IMR-90 (cell line): ENCODE data around the gene ID2. TPM values are rescaled to one million over a fixed set of nuclear protein-coding genes. Genes with fewer than 3 reads are reported as not detected.

ENCODE experiments used
- ATAC-seq: fragments of 200-7000 bp; cut with Tn5 transposase; 2 replicates; pipeline ENCODE4 v1.9.1; 2020; ENCODE audit warnings: low read depth, mild to moderate bottlenecking, moderate library complexity
- BruUV-seq: library from RNA; stranded (reverse); fragments of 400-500 nt; replicated peaks from 2 replicates; lab custom pipeline; 2021; lab: Mats Ljungman, UMichigan
- CTCF ChIA-PET: fragments of 300-600 bp; formaldehyde crosslinking; extraction: SDS; loops from one replicate; lab custom pipeline; 2021; ENCODE audit warnings: antibody characterized with exemption; lab: Yijun Ruan, JAX
- POLR2A ChIA-PET: fragments of 300-600 bp; sonication (Branson Sonifier 250); formaldehyde crosslinking; loops from one replicate; lab custom pipeline; 2022; ENCODE audit warnings: antibody characterized with exemption; ENCODE audit not compliant: unreplicated experiment; lab: Charles Lee
- DNase-seq: peaks from one replicate; pipeline ENCODE4 v3.0.0; 2013
- H2AFZ ChIP-seq: replicated peaks from 2 replicates; pipeline ENCODE3; 2013; ENCODE audit warnings: low read length, mild to moderate bottlenecking; ENCODE audit not compliant: poor library complexity
- H2AK5ac ChIP-seq: 2 replicates; pipeline ENCODE4 v1.6.1; 2013; ENCODE audit warnings: low read depth, low read length, inconsistent platforms
- H2AK9ac ChIP-seq: replicated peaks from 2 replicates; pipeline ENCODE3; 2013; ENCODE audit warnings: mild to moderate bottlenecking, low read depth, low read length, moderate library complexity; ENCODE audit not compliant: poor library complexity
- H2BK120ac ChIP-seq: 2 replicates; pipeline ENCODE4 v1.6.1; 2013; ENCODE audit warnings: low read depth, low read length, inconsistent platforms
- H2BK15ac ChIP-seq: 3 replicates; pipeline ENCODE4 v1.6.1; 2013; ENCODE audit warnings: low read depth, low read length, inconsistent platforms
- H2BK20ac ChIP-seq: 2 replicates; pipeline ENCODE4 v1.6.1; 2013; ENCODE audit warnings: low read depth, mild to moderate bottlenecking, inconsistent platforms, low read length, moderate library complexity
- H2BK5ac ChIP-seq: 2 replicates; pipeline ENCODE4 v1.6.1; 2013; ENCODE audit warnings: mild to moderate bottlenecking, low read depth, low read length, inconsistent platforms; ENCODE audit not compliant: poor library complexity, severe bottlenecking
- H3K14ac ChIP-seq: replicated peaks from 2 replicates; pipeline ENCODE4 v1.6.1; 2013; ENCODE audit warnings: low read depth, low read length, inconsistent platforms
- H3K18ac ChIP-seq: 2 replicates; pipeline ENCODE4 v1.6.1; 2013; ENCODE audit warnings: low read depth, low read length, control low read depth
- H3K23ac ChIP-seq: 2 replicates; pipeline ENCODE4 v1.6.1; 2013; ENCODE audit warnings: low read depth, low read length, inconsistent platforms
- H3K27ac ChIP-seq: 2 replicates; pipeline ENCODE4 v1.5.1; 2013; ENCODE audit warnings: mild to moderate bottlenecking, control low read depth, low read length; ENCODE audit not compliant: insufficient read depth
- H3K27me3 ChIP-seq: 2 replicates; pipeline ENCODE4 v1.6.1; 2013; ENCODE audit warnings: low read length; ENCODE audit not compliant: control insufficient read depth, insufficient read depth
- H3K36me3 ChIP-seq: 2 replicates; pipeline ENCODE4 v1.6.1; 2013; ENCODE audit warnings: low read length, mixed read lengths; ENCODE audit not compliant: control insufficient read depth, insufficient read depth
- H3K4ac ChIP-seq: 2 replicates; pipeline ENCODE4 v1.6.1; 2013; ENCODE audit warnings: low read depth, low read length, inconsistent platforms
- H3K4me1 ChIP-seq: 2 replicates; pipeline ENCODE4 v1.6.1; 2013; ENCODE audit warnings: low read length, mixed read lengths; ENCODE audit not compliant: control insufficient read depth, insufficient read depth
- H3K4me2 ChIP-seq: 2 replicates; pipeline ENCODE4 v1.6.1; 2013; ENCODE audit warnings: low read depth, mild to moderate bottlenecking, control low read depth, low read length, moderate library complexity
- H3K4me3 ChIP-seq: 2 replicates; pipeline ENCODE4 v1.5.1; 2013; ENCODE audit warnings: low read depth, mild to moderate bottlenecking, control low read depth, low read length, moderate library complexity; ENCODE audit not compliant: insufficient read depth
- H3K56ac ChIP-seq: 2 replicates; pipeline ENCODE4 v1.6.1; 2013; ENCODE audit warnings: low read length, inconsistent platforms; ENCODE audit not compliant: insufficient read depth; ENCODE audit errors: extremely low read depth
- H3K79me1 ChIP-seq, 2 experiments: 2 replicates each; pipeline ENCODE4 v1.6.1; 2013; ENCODE audit warnings: low read length in 2 of 2, inconsistent platforms in 1 of 2, low read depth in 1 of 2
- H3K9ac ChIP-seq: 2 replicates; pipeline ENCODE4 v1.6.1; 2013; ENCODE audit warnings: low read depth, low read length, control low read depth
- H3K9me1 ChIP-seq: 2 replicates; pipeline ENCODE4 v1.6.1; 2013; ENCODE audit warnings: low read length, inconsistent platforms; ENCODE audit not compliant: insufficient read depth
- H3K9me3 ChIP-seq: 2 replicates; pipeline ENCODE4 v1.6.1; 2013; ENCODE audit warnings: low read length; ENCODE audit not compliant: control insufficient read depth, insufficient read depth
- H4K20me1 ChIP-seq: 2 replicates; pipeline ENCODE4 v1.6.1; 2013; ENCODE audit warnings: low read length, inconsistent platforms; ENCODE audit not compliant: insufficient read depth
- H4K5ac ChIP-seq: 2 replicates; pipeline ENCODE4 v1.6.1; 2013; ENCODE audit warnings: mild to moderate bottlenecking, low read depth, low read length, control low read depth
- H4K8ac ChIP-seq, 2 experiments: 2 replicates each; pipeline ENCODE4 v1.6.1; 2013; ENCODE audit warnings: low read depth in 2 of 2, low read length in 2 of 2, control low read depth in 1 of 2, inconsistent platforms in 1 of 2
- H4K91ac ChIP-seq: 2 replicates; pipeline ENCODE4 v1.6.1; 2013; ENCODE audit warnings: low read depth, low read length, inconsistent platforms; ENCODE audit not compliant: insufficient read depth
- BHLHE40 ChIP-seq: fragments of 150-350 bp; IDR thresholded peaks from 2 replicates; pipeline ENCODE4 v1.6.1; 2016; ENCODE audit warnings: mild to moderate bottlenecking, low read depth, low read length
- CEBPB ChIP-seq: IDR thresholded peaks from 2 replicates; pipeline ENCODE4 v1.6.1; 2012; ENCODE audit warnings: low read depth, low read length, improper control_type of control experiment
- CHD1 ChIP-seq: IDR thresholded peaks from 2 replicates; pipeline ENCODE4 v1.6.1; 2012; ENCODE audit warnings: low read depth, low read length, improper control_type of control experiment
- CTCF ChIP-seq: conservative IDR thresholded peaks from 2 replicates; pipeline ENCODE4 v1.5.1; 2012; ENCODE audit warnings: mild to moderate bottlenecking, low read depth, low read length, improper control_type of control experiment
- ELK1 ChIP-seq: fragments of 150-350 bp; IDR thresholded peaks from 2 replicates; pipeline ENCODE4 v1.6.1; 2016; ENCODE audit warnings: low read depth, mild to moderate bottlenecking, low read length, moderate library complexity, borderline replicate concordance
- FOS ChIP-seq: fragments of 150-350 bp; IDR thresholded peaks from 2 replicates; pipeline ENCODE4 v1.6.1; 2016; ENCODE audit warnings: low read depth, low read length
- MAFK ChIP-seq: IDR thresholded peaks from 2 replicates; pipeline ENCODE4 v1.6.1; 2012; ENCODE audit warnings: low read depth, low read length, improper control_type of control experiment
- MAZ ChIP-seq: IDR thresholded peaks from 2 replicates; pipeline ENCODE4 v1.6.1; 2012; ENCODE audit warnings: low read depth, mild to moderate bottlenecking, low read length, improper control_type of control experiment, moderate library complexity, borderline replicate concordance
- MXI1 ChIP-seq: IDR thresholded peaks from 2 replicates; pipeline ENCODE4 v1.6.1; 2012; ENCODE audit warnings: low read depth, mild to moderate bottlenecking, low read length, moderate library complexity, borderline replicate concordance
- NFE2L2 ChIP-seq: fragments of 150-350 bp; IDR thresholded peaks from 2 replicates; pipeline ENCODE4 v1.6.1; 2016; ENCODE audit warnings: low read depth, mild to moderate bottlenecking, low read length
- POLR2A ChIP-seq: IDR thresholded peaks from 2 replicates; pipeline ENCODE4 v1.6.1; 2012; ENCODE audit warnings: mild to moderate bottlenecking, low read depth, low read length
- RAD21 ChIP-seq: IDR thresholded peaks from 2 replicates; pipeline ENCODE4 v1.6.1; 2012; ENCODE audit warnings: low read length, improper control_type of control experiment
- RFX5 ChIP-seq: IDR thresholded peaks from 2 replicates; pipeline ENCODE4 v1.8.0; 2012; ENCODE audit warnings: low read depth, mild to moderate bottlenecking, low read length, moderate library complexity
- SMC3 ChIP-seq: fragments of 150-350 bp; IDR thresholded peaks from 2 replicates; pipeline ENCODE4 v1.6.1; 2016; ENCODE audit warnings: low read depth, mild to moderate bottlenecking, antibody characterized with exemption, low read length, moderate library complexity
- USF2 ChIP-seq: fragments of 150-350 bp; IDR thresholded peaks from 2 replicates; pipeline ENCODE4 v1.6.1; 2017; ENCODE audit warnings: mild to moderate bottlenecking, antibody characterized with exemption, low read length, low read depth
- WGBS, 2 experiments: methylation state at CpG; one replicate each; pipeline versions ENCODE4 v1.1.5 to v1.1.7; 2013; ENCODE audit warnings: missing lambda C conversion rate in 2 of 2; ENCODE audit not compliant: insufficient read length in 1 of 2; ENCODE audit errors: extremely low coverage in 2 of 2; 5-methylcytosine and 5-hydroxymethylcytosine counted together
- dilution Hi-C: fragments of 300-500 bp; cut with HindIII; formaldehyde crosslinking; loops from one replicate; pipeline ENCODE4 v1.14.3; 2018; ENCODE audit warnings: low sequenced_read_pairs; ENCODE audit not compliant: unreplicated experiment
- in situ Hi-C: fragments of 300-500 bp; cut with MboI; formaldehyde crosslinking; loops from 3 replicates; pipeline ENCODE4 v1.14.3; 2019; ENCODE audit warnings: low sequenced_read_pairs, inconsistent platforms, mixed read lengths
- intact Hi-C: fragments of 100-400 bp; cut with micrococcal nuclease; formaldehyde crosslinking; loops from 2 replicates; pipeline ENCODE4 v1.10.0; 2022
- polyA plus RNA-seq, 3 experiments: library from polyadenylated mRNA; depleted of rRNA; stranded (reverse); fragments of >200 nt; gene quantifications; 2 replicates each; pipeline ENCODE4 v1.2.3, GENCODE V29; 2012; ENCODE audit warnings: low replicate concordance in 1 of 3
- total RNA-seq: library from RNA; depleted of rRNA; stranded (reverse); fragments of >200 nt; gene quantifications from 2 replicates; pipeline ENCODE4 v1.2.3, GENCODE V29; 2012

Gene ID2
- total and polyA plus RNA-seq, 2 of the 4 experiments (the other 2 are of a cell fraction): 264 to 389 TPM

GRCh38 chr2:8661736-8662135, 20.1 kb upstream of the ID2 start:
- Histone ChIP-seq H3K4me1 (peaks cover 17% of the 10 kb centered on the region), H3K9me1 (peaks cover 11% of the 10 kb centered on the region; the same call in 1 of the 2 replicates), H2AFZ (peak overlapping the region; percentile 76), H3K4ac (peak overlapping the region; percentile 80), H4K5ac (peak overlapping the region; percentile 40), H3K56ac (peak overlapping the region; percentile 56; the same call in 1 of the 2 replicates), H4K91ac (peak overlapping the region; percentile 65), H3K79me1 (no peaks in the 10 kb centered on the region), H3K27me3 (no peaks in the 10 kb centered on the region), H3K4me2 (no peak overlapping the region), H2BK15ac (peak overlapping the region; percentile 45; the same call in 2 of the 3 replicates), H2BK20ac (peak overlapping the region; percentile 96), H3K14ac (peak overlapping the region; percentile 92), H2BK5ac (peak overlapping the region; percentile 86), H3K18ac (peak overlapping the region; percentile 56), H3K23ac (peak overlapping the region; percentile 88), H3K4me3 (no peak overlapping the region), H2AK9ac (peak overlapping the region; percentile 68), H3K9ac (no peak overlapping the region; the same call in 1 of the 2 replicates), H3K9me3 (no peaks in the 10 kb centered on the region), H3K36me3 (no peaks in the 10 kb centered on the region), H2AK5ac (peak overlapping the region; percentile 67), H4K8ac (peak overlapping the region; percentile 55 to 83; a peak in 3 of 4 replicates), H4K20me1 (no peaks in the 10 kb centered on the region), H3K27ac (peak overlapping the region; percentile 68), H2BK120ac (peak overlapping the region; percentile 99)
- no peak for TF ChIP-seq CHD1
- no peak for TF ChIP-seq MXI1
- no peak for TF ChIP-seq CEBPB
- TF ChIP-seq RAD21: no peak
- TF ChIP-seq MAFK: no peak
- no peak for TF ChIP-seq ELK1
- no peak for TF ChIP-seq USF2
- TF ChIP-seq NFE2L2: no peak
- no peak for TF ChIP-seq RFX5
- TF ChIP-seq POLR2A: no peak
- no peak for TF ChIP-seq BHLHE40
- TF ChIP-seq MAZ: no peak
- TF ChIP-seq CTCF: no peak
- TF ChIP-seq SMC3: no peak
- no peak for TF ChIP-seq FOS
- DNase-seq: peak; percentile 53
- ChIA-PET CTCF (interaction anchor here (1.3 kb wide), 1 partner anchor 18 kb away, joined by 4 read pairs; no protein-coding TSS in a partner anchor), POLR2A (interaction anchor here (1.4 kb wide), 1 partner anchor 20 kb away, joined by 3 read pairs; the partner anchor contains the start of gene ID2)
- ATAC-seq: peak; percentile 38
- WGBS, 2 experiments: 32% methylated on average over 3 of the region's 7 CpGs; no CpG with 5 or more reads in 1 of the 2 experiments
- in situ Hi-C loops: no loop called here
- no TSS peak for BruUV-seq
- intact Hi-C loops: no loop called here
- dilution Hi-C loops: no loop called here
